Measurements from ENCODE around the gene CTNNA1. TPM values are rescaled to one million over a fixed set of nuclear protein-coding genes. Genes with fewer than 3 reads are reported as not detected.

The CTNNA1 gene
- total and polyA plus RNA-seq, 2 of the 8 experiments (the other 6 are each of a cell fraction or from before 2014, with no cell fraction given) = 115 to 349 TPM

DNA sequence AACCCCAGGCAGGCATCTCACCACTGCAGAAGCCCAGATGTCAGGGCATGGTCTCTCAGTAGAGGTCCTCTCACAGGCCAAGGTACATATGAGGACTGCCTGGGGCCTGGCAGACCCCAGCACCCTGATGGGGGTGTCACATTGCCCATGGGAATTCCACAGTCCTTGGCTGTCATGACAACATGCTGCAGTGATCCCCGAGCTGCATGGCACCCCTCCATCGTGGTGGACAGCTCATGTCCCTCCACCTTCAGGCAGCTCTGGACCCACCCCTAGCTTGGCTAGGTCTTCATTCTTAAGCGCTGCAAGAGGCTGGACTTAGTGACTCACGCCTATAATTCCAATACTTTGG is 196.0 kb downstream of the CTNNA1 start (continued):
- TF ChIP-seq, protein P1, sequence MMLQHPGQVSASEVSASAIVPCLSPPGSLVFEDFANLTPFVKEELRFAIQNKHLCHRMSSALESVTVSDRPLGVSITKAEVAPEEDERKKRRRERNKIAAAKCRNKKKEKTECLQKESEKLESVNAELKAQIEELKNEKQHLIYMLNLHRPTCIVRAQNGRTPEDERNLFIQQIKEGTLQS (IDR thresholded peaks at IDR 0.05; ENCODE audit: insufficient read depth, low read depth, low read length) = no peak
- no peak for TF ChIP-seq SP1 (IDR thresholded peaks at IDR 0.05; ENCODE audit: low read depth, low read length)
- TF ChIP-seq CHD2 (IDR thresholded peaks at IDR 0.05; ENCODE audit: low read length) = no peak
- TF ChIP-seq POLR2A (IDR thresholded peaks at IDR 0.05; ENCODE audit: control extremely low read depth in 1 of 2, low read depth in 2 of 2, low read length in 2 of 2) = no peak
- no peak for TF ChIP-seq SUZ12 (IDR thresholded peaks at IDR 0.05; ENCODE audit: low read length)
- no peak for TF ChIP-seq NRF1 (IDR thresholded peaks at IDR 0.05; ENCODE audit: low read depth, low read length)
- TF ChIP-seq SP4 (IDR thresholded peaks at IDR 0.05; ENCODE audit: low read length) = no peak
